IMR-90 (cell line): ENCODE measurements around the gene FGGY. TPM values are rescaled to one million over a fixed set of nuclear protein-coding genes. Genes with fewer than 3 reads are reported as not detected.

ENCODE experiments used
- ATAC-seq: fragments of 200-7000 bp; cut with Tn5 transposase; 2 replicates; pipeline ENCODE4 v1.9.1; 2020; ENCODE audit warnings: low read depth, mild to moderate bottlenecking, moderate library complexity
- BruUV-seq: library from RNA; stranded (reverse); fragments of 400-500 nt; replicated peaks from 2 replicates; lab custom pipeline; 2021; lab: Mats Ljungman, UMichigan
- CTCF ChIA-PET: fragments of 300-600 bp; formaldehyde crosslinking; extraction: SDS; loops from one replicate; lab custom pipeline; 2021; ENCODE audit warnings: antibody characterized with exemption; lab: Yijun Ruan, JAX
- POLR2A ChIA-PET: fragments of 300-600 bp; sonication (Branson Sonifier 250); formaldehyde crosslinking; loops from one replicate; lab custom pipeline; 2022; ENCODE audit warnings: antibody characterized with exemption; ENCODE audit not compliant: unreplicated experiment; lab: Charles Lee
- DNase-seq: peaks from one replicate; pipeline ENCODE4 v3.0.0; 2013
- H2AFZ ChIP-seq: replicated peaks from 2 replicates; pipeline ENCODE3; 2013; ENCODE audit warnings: low read length, mild to moderate bottlenecking; ENCODE audit not compliant: poor library complexity
- H2AK5ac ChIP-seq: 2 replicates; pipeline ENCODE4 v1.6.1; 2013; ENCODE audit warnings: low read depth, low read length, inconsistent platforms
- H2AK9ac ChIP-seq: replicated peaks from 2 replicates; pipeline ENCODE3; 2013; ENCODE audit warnings: mild to moderate bottlenecking, low read depth, low read length, moderate library complexity; ENCODE audit not compliant: poor library complexity
- H2BK120ac ChIP-seq: 2 replicates; pipeline ENCODE4 v1.6.1; 2013; ENCODE audit warnings: low read depth, low read length, inconsistent platforms
- H2BK15ac ChIP-seq: 3 replicates; pipeline ENCODE4 v1.6.1; 2013; ENCODE audit warnings: low read depth, low read length, inconsistent platforms
- H2BK20ac ChIP-seq: 2 replicates; pipeline ENCODE4 v1.6.1; 2013; ENCODE audit warnings: low read depth, mild to moderate bottlenecking, inconsistent platforms, low read length, moderate library complexity
- H2BK5ac ChIP-seq: 2 replicates; pipeline ENCODE4 v1.6.1; 2013; ENCODE audit warnings: mild to moderate bottlenecking, low read depth, low read length, inconsistent platforms; ENCODE audit not compliant: poor library complexity, severe bottlenecking
- H3K14ac ChIP-seq: replicated peaks from 2 replicates; pipeline ENCODE4 v1.6.1; 2013; ENCODE audit warnings: low read depth, low read length, inconsistent platforms
- H3K18ac ChIP-seq: 2 replicates; pipeline ENCODE4 v1.6.1; 2013; ENCODE audit warnings: low read depth, low read length, control low read depth
- H3K23ac ChIP-seq: 2 replicates; pipeline ENCODE4 v1.6.1; 2013; ENCODE audit warnings: low read depth, low read length, inconsistent platforms
- H3K27ac ChIP-seq: 2 replicates; pipeline ENCODE4 v1.5.1; 2013; ENCODE audit warnings: mild to moderate bottlenecking, control low read depth, low read length; ENCODE audit not compliant: insufficient read depth
- H3K27me3 ChIP-seq: 2 replicates; pipeline ENCODE4 v1.6.1; 2013; ENCODE audit warnings: low read length; ENCODE audit not compliant: control insufficient read depth, insufficient read depth
- H3K36me3 ChIP-seq: 2 replicates; pipeline ENCODE4 v1.6.1; 2013; ENCODE audit warnings: low read length, mixed read lengths; ENCODE audit not compliant: control insufficient read depth, insufficient read depth
- H3K4ac ChIP-seq: 2 replicates; pipeline ENCODE4 v1.6.1; 2013; ENCODE audit warnings: low read depth, low read length, inconsistent platforms
- H3K4me1 ChIP-seq: 2 replicates; pipeline ENCODE4 v1.6.1; 2013; ENCODE audit warnings: low read length, mixed read lengths; ENCODE audit not compliant: control insufficient read depth, insufficient read depth
- H3K4me2 ChIP-seq: 2 replicates; pipeline ENCODE4 v1.6.1; 2013; ENCODE audit warnings: low read depth, mild to moderate bottlenecking, control low read depth, low read length, moderate library complexity
- H3K4me3 ChIP-seq: 2 replicates; pipeline ENCODE4 v1.5.1; 2013; ENCODE audit warnings: low read depth, mild to moderate bottlenecking, control low read depth, low read length, moderate library complexity; ENCODE audit not compliant: insufficient read depth
- H3K56ac ChIP-seq: 2 replicates; pipeline ENCODE4 v1.6.1; 2013; ENCODE audit warnings: low read length, inconsistent platforms; ENCODE audit not compliant: insufficient read depth; ENCODE audit errors: extremely low read depth
- H3K79me1 ChIP-seq, 2 experiments: 2 replicates each; pipeline ENCODE4 v1.6.1; 2013; ENCODE audit warnings: low read length in 2 of 2, inconsistent platforms in 1 of 2, low read depth in 1 of 2
- H3K9ac ChIP-seq: 2 replicates; pipeline ENCODE4 v1.6.1; 2013; ENCODE audit warnings: low read depth, low read length, control low read depth
- H3K9me1 ChIP-seq: 2 replicates; pipeline ENCODE4 v1.6.1; 2013; ENCODE audit warnings: low read length, inconsistent platforms; ENCODE audit not compliant: insufficient read depth
- H3K9me3 ChIP-seq: 2 replicates; pipeline ENCODE4 v1.6.1; 2013; ENCODE audit warnings: low read length; ENCODE audit not compliant: control insufficient read depth, insufficient read depth
- H4K20me1 ChIP-seq: 2 replicates; pipeline ENCODE4 v1.6.1; 2013; ENCODE audit warnings: low read length, inconsistent platforms; ENCODE audit not compliant: insufficient read depth
- H4K5ac ChIP-seq: 2 replicates; pipeline ENCODE4 v1.6.1; 2013; ENCODE audit warnings: mild to moderate bottlenecking, low read depth, low read length, control low read depth
- H4K8ac ChIP-seq, 2 experiments: 2 replicates each; pipeline ENCODE4 v1.6.1; 2013; ENCODE audit warnings: low read depth in 2 of 2, low read length in 2 of 2, control low read depth in 1 of 2, inconsistent platforms in 1 of 2
- H4K91ac ChIP-seq: 2 replicates; pipeline ENCODE4 v1.6.1; 2013; ENCODE audit warnings: low read depth, low read length, inconsistent platforms; ENCODE audit not compliant: insufficient read depth
- BHLHE40 ChIP-seq: fragments of 150-350 bp; IDR thresholded peaks from 2 replicates; pipeline ENCODE4 v1.6.1; 2016; ENCODE audit warnings: mild to moderate bottlenecking, low read depth, low read length
- CEBPB ChIP-seq: IDR thresholded peaks from 2 replicates; pipeline ENCODE4 v1.6.1; 2012; ENCODE audit warnings: low read depth, low read length, improper control_type of control experiment
- CHD1 ChIP-seq: IDR thresholded peaks from 2 replicates; pipeline ENCODE4 v1.6.1; 2012; ENCODE audit warnings: low read depth, low read length, improper control_type of control experiment
- CTCF ChIP-seq: conservative IDR thresholded peaks from 2 replicates; pipeline ENCODE4 v1.5.1; 2012; ENCODE audit warnings: mild to moderate bottlenecking, low read depth, low read length, improper control_type of control experiment
- ELK1 ChIP-seq: fragments of 150-350 bp; IDR thresholded peaks from 2 replicates; pipeline ENCODE4 v1.6.1; 2016; ENCODE audit warnings: low read depth, mild to moderate bottlenecking, low read length, moderate library complexity, borderline replicate concordance
- FOS ChIP-seq: fragments of 150-350 bp; IDR thresholded peaks from 2 replicates; pipeline ENCODE4 v1.6.1; 2016; ENCODE audit warnings: low read depth, low read length
- MAFK ChIP-seq: IDR thresholded peaks from 2 replicates; pipeline ENCODE4 v1.6.1; 2012; ENCODE audit warnings: low read depth, low read length, improper control_type of control experiment
- MAZ ChIP-seq: IDR thresholded peaks from 2 replicates; pipeline ENCODE4 v1.6.1; 2012; ENCODE audit warnings: low read depth, mild to moderate bottlenecking, low read length, improper control_type of control experiment, moderate library complexity, borderline replicate concordance
- MXI1 ChIP-seq: IDR thresholded peaks from 2 replicates; pipeline ENCODE4 v1.6.1; 2012; ENCODE audit warnings: low read depth, mild to moderate bottlenecking, low read length, moderate library complexity, borderline replicate concordance
- NFE2L2 ChIP-seq: fragments of 150-350 bp; IDR thresholded peaks from 2 replicates; pipeline ENCODE4 v1.6.1; 2016; ENCODE audit warnings: low read depth, mild to moderate bottlenecking, low read length
- POLR2A ChIP-seq: IDR thresholded peaks from 2 replicates; pipeline ENCODE4 v1.6.1; 2012; ENCODE audit warnings: mild to moderate bottlenecking, low read depth, low read length
- RAD21 ChIP-seq: IDR thresholded peaks from 2 replicates; pipeline ENCODE4 v1.6.1; 2012; ENCODE audit warnings: low read length, improper control_type of control experiment
- RCOR1 ChIP-seq: IDR thresholded peaks from 2 replicates; pipeline ENCODE4 v1.6.1; 2012; ENCODE audit warnings: mild to moderate bottlenecking, low read length, improper control_type of control experiment; ENCODE audit not compliant: insufficient replicate concordance
- RFX5 ChIP-seq: IDR thresholded peaks from 2 replicates; pipeline ENCODE4 v1.8.0; 2012; ENCODE audit warnings: low read depth, mild to moderate bottlenecking, low read length, moderate library complexity
- SMC3 ChIP-seq: fragments of 150-350 bp; IDR thresholded peaks from 2 replicates; pipeline ENCODE4 v1.6.1; 2016; ENCODE audit warnings: low read depth, mild to moderate bottlenecking, antibody characterized with exemption, low read length, moderate library complexity
- USF2 ChIP-seq: fragments of 150-350 bp; IDR thresholded peaks from 2 replicates; pipeline ENCODE4 v1.6.1; 2017; ENCODE audit warnings: mild to moderate bottlenecking, antibody characterized with exemption, low read length, low read depth
- WGBS, 2 experiments: methylation state at CpG; one replicate each; pipeline versions ENCODE4 v1.1.5 to v1.1.7; 2013; ENCODE audit warnings: missing lambda C conversion rate in 2 of 2; ENCODE audit not compliant: insufficient read length in 1 of 2; ENCODE audit errors: extremely low coverage in 2 of 2; 5-methylcytosine and 5-hydroxymethylcytosine counted together
- dilution Hi-C: fragments of 300-500 bp; cut with HindIII; formaldehyde crosslinking; loops from one replicate; pipeline ENCODE4 v1.14.3; 2018; ENCODE audit warnings: low sequenced_read_pairs; ENCODE audit not compliant: unreplicated experiment
- in situ Hi-C: fragments of 300-500 bp; cut with MboI; formaldehyde crosslinking; loops from 3 replicates; pipeline ENCODE4 v1.14.3; 2019; ENCODE audit warnings: low sequenced_read_pairs, inconsistent platforms, mixed read lengths
- intact Hi-C: fragments of 100-400 bp; cut with micrococcal nuclease; formaldehyde crosslinking; loops from 2 replicates; pipeline ENCODE4 v1.10.0; 2022
- polyA plus RNA-seq, 3 experiments: library from polyadenylated mRNA; depleted of rRNA; stranded (reverse); fragments of >200 nt; gene quantifications; 2 replicates each; pipeline ENCODE4 v1.2.3, GENCODE V29; 2012; ENCODE audit warnings: low replicate concordance in 1 of 3
- total RNA-seq: library from RNA; depleted of rRNA; stranded (reverse); fragments of >200 nt; gene quantifications from 2 replicates; pipeline ENCODE4 v1.2.3, GENCODE V29; 2012

The FGGY gene
- total and polyA plus RNA-seq, 2 of the 4 experiments (the other 2 are of a cell fraction), result 5.6 to 14.0 TPM

- Histone ChIP-seq H3K56ac (no peak overlapping the region), H4K91ac (no peak overlapping the region), H4K8ac (no peak overlapping the region), H3K4me1 (peaks cover 3% of the 10 kb centered on the region; the same call in 1 of the 2 replicates), H3K18ac (no peak overlapping the region), H3K9me3 (no peaks in the 10 kb centered on the region), H2AK5ac (no peak overlapping the region), H3K36me3 (no peaks in the 10 kb centered on the region), H3K4ac (no peak overlapping the region), H3K79me1 (no peaks in the 10 kb centered on the region; a peak in 1 of 4 replicates), H3K27me3 (no peaks in the 10 kb centered on the region), H2AFZ (no peak overlapping the region), H4K5ac (no peak overlapping the region), H3K4me2 (no peak overlapping the region), H2BK20ac (no peak overlapping the region), H3K14ac (no peak overlapping the region), H3K9me1 (no peaks in the 10 kb centered on the region), H4K20me1 (no peaks in the 10 kb centered on the region), H3K4me3 (no peak overlapping the region), H2BK120ac (no peak overlapping the region), H2BK5ac (no peak overlapping the region), H3K23ac (no peak overlapping the region), H3K9ac (no peak overlapping the region), H3K27ac (no peak overlapping the region), H2BK15ac (no peak overlapping the region), H2AK9ac (no peak overlapping the region)
- in situ Hi-C loops (no loop called here), dilution Hi-C loops (no loop called here), intact Hi-C loops (no loop called here)
- ChIA-PET CTCF (interaction anchor here (1.4 kb wide), 1 partner anchor 224 kb away, joined by 4 read pairs; no protein-coding TSS in a partner anchor), POLR2A (no interaction called here)
- DNase-seq (no peak), ATAC-seq (no peak)
- BruUV-seq, result no TSS peak
- no CpG with 5 or more reads among the region's 2 CpGs for WGBS, 2 experiments
- no peak for TF ChIP-seq MAFK
- TF ChIP-seq CTCF, result no peak
- no peak for TF ChIP-seq NFE2L2
- no peak for TF ChIP-seq BHLHE40
- no peak for TF ChIP-seq FOS
- TF ChIP-seq ELK1, result no peak
- TF ChIP-seq MAZ, result no peak
- TF ChIP-seq MXI1, result no peak
- TF ChIP-seq RCOR1, result no peak
- TF ChIP-seq POLR2A, result no peak
- no peak for TF ChIP-seq SMC3
- no peak for TF ChIP-seq RFX5
- no peak for TF ChIP-seq USF2
- no peak for TF ChIP-seq RAD21
- no peak for TF ChIP-seq CEBPB
- TF ChIP-seq CHD1, result no peak
Measured at GRCh38 chr1:59474496-59474895, 177.6 kb downstream of the FGGY start.
